Measurements from ENCODE around the gene PLPP4.

DNA sequence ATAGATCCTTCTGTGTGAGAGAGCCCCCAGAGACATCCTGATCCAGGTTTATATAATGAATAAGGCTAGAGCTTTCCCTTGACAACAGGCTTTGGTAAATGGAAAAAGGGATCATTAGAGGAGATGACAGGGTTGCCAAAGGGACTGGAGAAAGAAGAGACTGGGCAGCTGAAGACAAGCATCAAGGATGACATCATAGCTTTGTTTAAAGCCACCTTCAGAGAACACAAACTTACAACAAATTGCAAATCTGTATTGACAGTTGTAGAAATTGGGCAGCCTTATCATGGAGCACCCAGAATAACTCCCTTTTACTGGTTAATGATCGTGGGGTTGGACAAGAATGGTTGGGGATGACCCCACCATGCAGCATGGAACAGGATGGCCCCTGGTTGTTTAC, 3.7 kb upstream of the PLPP4 start:
- TF ChIP-seq CTCF (IDR thresholded peaks at IDR 0.05) = no peak
- TF ChIP-seq POLR2AphosphoS5 (IDR thresholded peaks at IDR 0.05) = no peak

All from prostate gland (tissue), 2 donors.